Trophoblast cell (in vitro differentiated cells and primary cell): ENCODE data around the gene ERVFRD-1.

Experiments
- DNase-seq, 2 donors: peaks; one replicate each; pipeline ENCODE4 v3.0.0-alpha.2; 2016
- H2AFZ ChIP-seq: 2 replicates; pipeline ENCODE4 v1.6.1; 2013; ENCODE audit warnings: low read length, moderate library complexity, mild to moderate bottlenecking; ENCODE audit not compliant: insufficient read depth, poor library complexity
- H2AK5ac ChIP-seq: 2 replicates; pipeline ENCODE4 v1.6.1; 2013; ENCODE audit warnings: mild to moderate bottlenecking, low read length
- H2BK120ac ChIP-seq: 2 replicates; pipeline ENCODE4 v1.6.1; 2013; ENCODE audit warnings: low read length, mild to moderate bottlenecking, moderate library complexity; ENCODE audit not compliant: insufficient read depth, poor library complexity
- H2BK12ac ChIP-seq: 2 replicates; pipeline ENCODE4 v1.6.1; 2013; ENCODE audit warnings: mild to moderate bottlenecking, low read length, moderate library complexity
- H2BK5ac ChIP-seq: 2 replicates; pipeline ENCODE4 v1.6.1; 2013; ENCODE audit warnings: low read length, low read depth, moderate library complexity, mild to moderate bottlenecking; ENCODE audit not compliant: poor library complexity
- H3K14ac ChIP-seq: 2 replicates; pipeline ENCODE4 v1.6.1; 2013; ENCODE audit warnings: mild to moderate bottlenecking, low read length
- H3K18ac ChIP-seq: 2 replicates; pipeline ENCODE4 v1.6.1; 2013; ENCODE audit warnings: mild to moderate bottlenecking, low read length
- H3K23ac ChIP-seq: 2 replicates; pipeline ENCODE4 v1.6.1; 2013; ENCODE audit warnings: low read length
- H3K27ac ChIP-seq: 2 replicates; pipeline ENCODE4 v1.5.1; 2013; ENCODE audit warnings: low read depth, mild to moderate bottlenecking, inconsistent platforms, low read length, moderate library complexity
- H3K27me3 ChIP-seq: 2 replicates; pipeline ENCODE4 v1.6.1; 2013; ENCODE audit warnings: inconsistent platforms, mild to moderate bottlenecking, low read length, moderate library complexity; ENCODE audit not compliant: insufficient read depth
- H3K36me3 ChIP-seq, 2 experiments: 1 replicate in 1 of 2; 2 replicates in 1 of 2; pipeline ENCODE4 v1.6.1; 2013; ENCODE audit warnings: low read length in 2 of 2, mild to moderate bottlenecking in 2 of 2, moderate library complexity in 1 of 2; ENCODE audit not compliant: insufficient read depth in 2 of 2, control insufficient read depth in 1 of 2
- H3K4ac ChIP-seq: 2 replicates; pipeline ENCODE4 v1.6.1; 2013; ENCODE audit warnings: low read depth, mild to moderate bottlenecking, low read length, moderate library complexity
- H3K4me1 ChIP-seq, 2 experiments: 1 replicate in 1 of 2; 2 replicates in 1 of 2; pipeline ENCODE4 v1.6.1; 2013; ENCODE audit warnings: low read length in 2 of 2, mild to moderate bottlenecking in 2 of 2, moderate library complexity in 1 of 2; ENCODE audit not compliant: insufficient read depth in 2 of 2, control insufficient read depth in 1 of 2
- H3K4me2 ChIP-seq: 2 replicates; pipeline ENCODE4 v1.6.1; 2013; ENCODE audit warnings: inconsistent platforms, mild to moderate bottlenecking, low read length, moderate library complexity
- H3K4me3 ChIP-seq: 2 replicates; pipeline ENCODE4 v1.5.1; 2013; ENCODE audit warnings: mild to moderate bottlenecking, low read depth, low read length, inconsistent platforms
- H3K79me1 ChIP-seq: one replicate; pipeline ENCODE4 v1.6.1; 2013; ENCODE audit warnings: low read length
- H3K79me2 ChIP-seq: 2 replicates; pipeline ENCODE4 v1.6.1; 2013; ENCODE audit warnings: low read length, mild to moderate bottlenecking; ENCODE audit not compliant: control insufficient read depth, insufficient read depth, poor library complexity
- H3K9ac ChIP-seq: 2 replicates; pipeline ENCODE4 v1.6.1; 2013; ENCODE audit warnings: mild to moderate bottlenecking, low read length
- H3K9me3 ChIP-seq: 2 replicates; pipeline ENCODE4 v1.6.1; 2013; ENCODE audit warnings: low read depth, mild to moderate bottlenecking, control low read depth, inconsistent platforms, low read length; ENCODE audit not compliant: insufficient read depth
- H4K12ac ChIP-seq: 2 replicates; pipeline ENCODE4 v1.6.1; 2013; ENCODE audit warnings: low read depth, mild to moderate bottlenecking, low read length, moderate library complexity
- H4K8ac ChIP-seq: 2 replicates; pipeline ENCODE4 v1.6.1; 2013; ENCODE audit warnings: low read depth, mild to moderate bottlenecking, low read length, moderate library complexity
- H4K91ac ChIP-seq: one replicate; pipeline ENCODE4 v1.6.1; 2013; ENCODE audit warnings: low read depth, mild to moderate bottlenecking, low read length, moderate library complexity
- WGBS: extraction: QIAGEN DNeasy Blood & Tissue Kit; methylation state at CpG from one replicate; pipeline ENCODE4 v1.1.7; 2013; ENCODE audit warnings: missing lambda C conversion rate; ENCODE audit not compliant: insufficient read length, insufficient coverage; ENCODE audit errors: extremely low coverage; 5-methylcytosine and 5-hydroxymethylcytosine counted together

The ERVFRD-1 gene

GRCh38 chr6:11058406-11058805 lies 53.1 kb downstream of the ERVFRD-1 start:
- Histone ChIP-seq H3K27me3 (no peaks in the 10 kb centered on the region), H3K9ac (no peak overlapping the region), H3K4me3 (no peak overlapping the region), H3K79me1 (peaks cover 1% of the 10 kb centered on the region), H3K14ac (no peak overlapping the region), H3K27ac (no peak overlapping the region), H3K36me3 (no peaks in the 10 kb centered on the region), H2BK5ac (no peak overlapping the region), H3K18ac (no peak overlapping the region), H3K23ac (no peak overlapping the region), H2AK5ac (no peak overlapping the region), H4K91ac (no peak overlapping the region), H4K12ac (no peak overlapping the region), H3K9me3 (no peaks in the 10 kb centered on the region), H2BK12ac (no peak overlapping the region), H2BK120ac (no peak overlapping the region), H3K4me1 (no peaks in the 10 kb centered on the region), H3K79me2 (no peaks in the 10 kb centered on the region), H3K4ac (no peak overlapping the region), H2AFZ (no peak overlapping the region), H3K4me2 (no peak overlapping the region), H4K8ac (no peak overlapping the region)
- no peak for DNase-seq
- WGBS = no CpG with 5 or more reads among the region's 5 CpGs

- Histone ChIP-seq H4K12ac (no peak overlapping the region), H3K4ac (no peak overlapping the region), H3K9ac (no peak overlapping the region), H3K14ac (no peak overlapping the region), H3K27ac (no peak overlapping the region), H4K8ac (no peak overlapping the region), H3K79me1 (peaks cover 1% of the 10 kb centered on the region), H3K27me3 (no peaks in the 10 kb centered on the region), H2BK5ac (no peak overlapping the region), H4K91ac (no peak overlapping the region), H3K79me2 (no peaks in the 10 kb centered on the region), H3K4me2 (no peak overlapping the region), H3K36me3 (no peaks in the 10 kb centered on the region), H3K4me1 (no peaks in the 10 kb centered on the region), H3K18ac (no peak overlapping the region), H3K9me3 (no peaks in the 10 kb centered on the region), H3K23ac (no peak overlapping the region), H3K4me3 (no peak overlapping the region), H2BK12ac (no peak overlapping the region), H2AFZ (no peak overlapping the region), H2AK5ac (no peak overlapping the region), H2BK120ac (no peak overlapping the region)
- WGBS = no CpG with 5 or more reads among the region's 1 CpG
- DNase-seq = peak; percentile 43 to 72
Observed at GRCh38 chr6:11056871-11057270, 54.7 kb downstream of the ERVFRD-1 start.

- DNase-seq = peak in 1 of 2 donors; percentile 37
- Histone ChIP-seq H3K4me2 (no peak overlapping the region), H4K8ac (no peak overlapping the region), H3K36me3 (no peaks in the 10 kb centered on the region), H4K91ac (no peak overlapping the region), H2BK12ac (no peak overlapping the region), H3K14ac (no peak overlapping the region), H3K27me3 (no peaks in the 10 kb centered on the region), H3K27ac (no peak overlapping the region), H3K23ac (no peak overlapping the region), H3K79me2 (no peaks in the 10 kb centered on the region), H3K18ac (no peak overlapping the region), H3K9ac (no peak overlapping the region), H4K12ac (no peak overlapping the region), H3K79me1 (peaks cover 1% of the 10 kb centered on the region), H3K4me1 (no peaks in the 10 kb centered on the region), H2AK5ac (no peak overlapping the region), H2AFZ (no peak overlapping the region), H2BK120ac (no peak overlapping the region), H3K4ac (no peak overlapping the region), H2BK5ac (no peak overlapping the region), H3K9me3 (no peaks in the 10 kb centered on the region), H3K4me3 (no peak overlapping the region)
- no CpG with 5 or more reads among the region's 4 CpGs for WGBS
Observed at GRCh38 chr6:11055127-11055627, 56.3 kb downstream of the ERVFRD-1 start.

GRCh38 chr6:11054722-11055121 lies 56.8 kb downstream of the ERVFRD-1 start:
- Histone ChIP-seq H3K14ac (no peak overlapping the region), H2BK5ac (no peak overlapping the region), H3K4me3 (no peak overlapping the region), H3K27me3 (no peaks in the 10 kb centered on the region), H3K79me2 (no peaks in the 10 kb centered on the region), H3K4me1 (no peaks in the 10 kb centered on the region), H3K18ac (no peak overlapping the region), H3K23ac (no peak overlapping the region), H3K9ac (no peak overlapping the region), H2BK12ac (no peak overlapping the region), H2AFZ (no peak overlapping the region), H3K4ac (no peak overlapping the region), H4K91ac (no peak overlapping the region), H3K9me3 (no peaks in the 10 kb centered on the region), H3K4me2 (no peak overlapping the region), H2AK5ac (no peak overlapping the region), H2BK120ac (no peak overlapping the region), H4K12ac (no peak overlapping the region), H3K79me1 (peaks cover 1% of the 10 kb centered on the region), H4K8ac (no peak overlapping the region), H3K27ac (no peak overlapping the region), H3K36me3 (no peaks in the 10 kb centered on the region)
- WGBS = no CpG with 5 or more reads among the region's 1 CpG
- no peak for DNase-seq
